Testis (tissue), 2 donors: Measurements from ENCODE around the gene ZMYND19.

ENCODE experiments used
- POLR2A ChIP-seq: fragments of 450-650 bp; IDR thresholded peaks from one replicate; pipeline ENCODE4 v1.6.1; 2017; ENCODE audit warnings: antibody characterized with exemption, mild to moderate bottlenecking, moderate library complexity
- TF ChIP-seq, protein P1 (sequence below), 3 experiments: fragments of 450-650 bp in 2 of 3; fragments of 200-600 bp in 1 of 3; sonication (generic) in 1 of 3; IDR thresholded peaks; one replicate each; pipeline ENCODE4 v1.5.1; 2016 to 2019; ENCODE audit warnings: antibody characterized with exemption in 3 of 3, mild to moderate bottlenecking in 2 of 3, moderate library complexity in 1 of 3

DNA sequence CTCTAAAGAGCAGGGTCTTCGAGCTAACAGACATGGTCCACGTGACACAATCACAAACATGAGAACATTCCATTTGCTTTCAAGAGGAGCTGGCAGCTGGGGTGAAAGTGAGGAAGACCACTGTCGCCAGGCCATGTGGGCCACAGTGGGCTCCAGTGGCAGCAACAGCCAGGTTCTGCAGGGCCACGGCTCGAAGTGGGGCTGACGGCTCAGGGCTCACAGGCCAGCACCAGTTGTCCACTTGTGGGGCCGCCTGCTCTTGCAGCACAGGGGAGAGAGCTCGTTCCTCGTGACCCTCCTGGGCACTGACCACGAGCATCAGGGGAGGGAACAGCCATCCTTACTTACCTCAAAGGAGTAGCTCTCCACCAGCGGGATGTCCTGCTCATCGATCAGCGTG, 2.0 kb downstream of the ZMYND19 start:
- TF ChIP-seq, protein P1, sequence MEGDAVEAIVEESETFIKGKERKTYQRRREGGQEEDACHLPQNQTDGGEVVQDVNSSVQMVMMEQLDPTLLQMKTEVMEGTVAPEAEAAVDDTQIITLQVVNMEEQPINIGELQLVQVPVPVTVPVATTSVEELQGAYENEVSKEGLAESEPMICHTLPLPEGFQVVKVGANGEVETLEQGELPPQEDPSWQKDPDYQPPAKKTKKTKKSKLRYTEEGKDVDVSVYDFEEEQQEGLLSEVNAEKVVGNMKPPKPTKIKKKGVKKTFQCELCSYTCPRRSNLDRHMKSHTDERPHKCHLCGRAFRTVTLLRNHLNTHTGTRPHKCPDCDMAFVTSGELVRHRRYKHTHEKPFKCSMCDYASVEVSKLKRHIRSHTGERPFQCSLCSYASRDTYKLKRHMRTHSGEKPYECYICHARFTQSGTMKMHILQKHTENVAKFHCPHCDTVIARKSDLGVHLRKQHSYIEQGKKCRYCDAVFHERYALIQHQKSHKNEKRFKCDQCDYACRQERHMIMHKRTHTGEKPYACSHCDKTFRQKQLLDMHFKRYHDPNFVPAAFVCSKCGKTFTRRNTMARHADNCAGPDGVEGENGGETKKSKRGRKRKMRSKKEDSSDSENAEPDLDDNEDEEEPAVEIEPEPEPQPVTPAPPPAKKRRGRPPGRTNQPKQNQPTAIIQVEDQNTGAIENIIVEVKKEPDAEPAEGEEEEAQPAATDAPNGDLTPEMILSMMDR (IDR thresholded peaks at IDR 0.05), result no peak
- no peak for TF ChIP-seq POLR2A
